CD14-positive monocyte (primary cell): ENCODE measurements around the gene PHOSPHO2. TPM values are rescaled to one million over a fixed set of nuclear protein-coding genes. Genes with fewer than 3 reads are reported as not detected.
A peak's percentile ranks its signal among the peaks of the same experiment; 100 is the strongest.

Source experiments
- DNase-seq, 3 donors: peaks; one replicate each; pipeline ENCODE4 v3.0.0-alpha.2; 2011 to 2022
- H2AFZ ChIP-seq: 2 replicates; pipeline ENCODE4 v1.6.0; 2012; ENCODE audit warnings: mild to moderate bottlenecking, low read depth, low read length, inconsistent platforms; ENCODE audit not compliant: insufficient read depth, poor library complexity, severe bottlenecking
- H3K27ac ChIP-seq, 2 donors: 1 replicate in 1 of 2; 2 replicates in 1 of 2; pipeline ENCODE4 v1.5.1; 2012 to 2013; ENCODE audit warnings: low read length in 2 of 2, control low read depth in 1 of 2, inconsistent platforms in 1 of 2, low read depth in 1 of 2, mild to moderate bottlenecking in 1 of 2
- H3K27me3 ChIP-seq, 2 donors: one replicate each; pipeline versions ENCODE4 v1.6.0 to v1.6.1; 2011 to 2013; ENCODE audit warnings: low read length in 2 of 2; ENCODE audit not compliant: control insufficient read depth in 2 of 2, insufficient read depth in 2 of 2
- H3K36me3 ChIP-seq, 2 donors: replicated peaks in 1 of 2; 1 replicate in 1 of 2; 2 replicates in 1 of 2; pipeline versions ENCODE4 v1.5.1 to v1.6.1; 2012 to 2013; ENCODE audit warnings: low read length in 2 of 2, control low read depth in 1 of 2, inconsistent platforms in 1 of 2, mild to moderate bottlenecking in 1 of 2; ENCODE audit not compliant: insufficient read depth in 2 of 2, control insufficient read depth in 1 of 2
- H3K4me1 ChIP-seq, 2 donors: 1 replicate in 1 of 2; 2 replicates in 1 of 2; pipeline versions ENCODE4 v1.5.1 to v1.6.1; 2012 to 2013; ENCODE audit warnings: low read length in 2 of 2, control low read depth in 1 of 2, inconsistent platforms in 1 of 2, mild to moderate bottlenecking in 1 of 2, moderate library complexity in 1 of 2; ENCODE audit not compliant: insufficient read depth in 2 of 2, control insufficient read depth in 1 of 2
- H3K4me2 ChIP-seq: replicated peaks from 2 replicates; pipeline ENCODE3; 2012; ENCODE audit warnings: low read length, moderate library complexity, mild to moderate bottlenecking; ENCODE audit not compliant: poor library complexity, severe bottlenecking; ENCODE audit errors: extremely low read depth
- H3K4me3 ChIP-seq, 3 experiments: fragments of 200-600 bp in 1 of 3; sonication (generic) in 1 of 3; replicated peaks in 1 of 3; 1 replicate in 2 of 3; 2 replicates in 1 of 3; pipeline ENCODE4 v1.5.1; 2011 to 2013; ENCODE audit warnings: low read length in 3 of 3, mild to moderate bottlenecking in 3 of 3, control low read depth in 2 of 3, low read depth in 2 of 3, inconsistent platforms in 1 of 3, moderate library complexity in 1 of 3
- H3K79me2 ChIP-seq: 2 replicates; pipeline ENCODE4 v1.6.0; 2012; ENCODE audit warnings: mild to moderate bottlenecking, control low read depth, inconsistent platforms, low read length, moderate library complexity; ENCODE audit not compliant: insufficient read depth
- H3K9ac ChIP-seq: 2 replicates; pipeline ENCODE4 v1.6.0; 2017; ENCODE audit warnings: low read length, mild to moderate bottlenecking; ENCODE audit not compliant: insufficient read depth, poor library complexity, severe bottlenecking
- H3K9me3 ChIP-seq, 2 donors: replicated peaks in 1 of 2; 1 replicate in 1 of 2; 2 replicates in 1 of 2; pipeline versions ENCODE4 v1.5.1 to v1.6.1; 2012 to 2013; ENCODE audit warnings: low read length in 2 of 2, control low read depth in 1 of 2; ENCODE audit not compliant: control insufficient read depth in 1 of 2, insufficient read depth in 1 of 2
- H4K20me1 ChIP-seq: 2 replicates; pipeline ENCODE4 v1.6.0; 2012; ENCODE audit warnings: mild to moderate bottlenecking, low read length, control low read depth, moderate library complexity; ENCODE audit not compliant: insufficient read depth
- H3K27ac Mint-ChIP-seq, 7 donors: one replicate each; pipeline ENCODE4 v1.8.0; 2020; ENCODE audit warnings: mild to moderate bottlenecking in 7 of 7, mixed read lengths in 7 of 7, moderate library complexity in 6 of 7, inconsistent platforms in 2 of 7
- H3K27me3 Mint-ChIP-seq, 3 donors: one replicate each; pipeline ENCODE4 v1.8.0; 2021 to 2022; ENCODE audit warnings: low read depth in 3 of 3, mild to moderate bottlenecking in 3 of 3, mixed read lengths in 3 of 3, moderate library complexity in 3 of 3, inconsistent platforms in 1 of 3
- H3K36me3 Mint-ChIP-seq, 2 donors: one replicate each; pipeline ENCODE4 v1.8.0; 2020; ENCODE audit warnings: mixed read lengths in 2 of 2, inconsistent platforms in 1 of 2, mild to moderate bottlenecking in 1 of 2
- H3K4me1 Mint-ChIP-seq: one replicate; pipeline ENCODE4 v1.8.0; 2020; ENCODE audit warnings: mild to moderate bottlenecking, mixed read lengths
- H3K4me3 Mint-ChIP-seq, 2 donors: one replicate each; pipeline ENCODE4 v1.8.0; 2020; ENCODE audit warnings: mild to moderate bottlenecking in 2 of 2, mixed read lengths in 2 of 2, moderate library complexity in 1 of 2
- H3K9me3 Mint-ChIP-seq, 7 donors: one replicate each; pipeline ENCODE4 v1.8.0; 2020 to 2022; ENCODE audit warnings: mixed read lengths in 7 of 7, mild to moderate bottlenecking in 6 of 7, moderate library complexity in 6 of 7, inconsistent platforms in 2 of 7
- CTCF ChIP-seq: fragments of 200-600 bp; IDR thresholded peaks from one replicate; pipeline ENCODE4 v1.8.0; 2022; ENCODE audit warnings: antibody characterized with exemption, mild to moderate bottlenecking
- WGBS: methylation state at CpG from one replicate; pipeline ENCODE4 v1.1.5; 2013; ENCODE audit warnings: missing lambda C conversion rate; ENCODE audit not compliant: insufficient coverage; 5-methylcytosine and 5-hydroxymethylcytosine counted together
- intact Hi-C, 2 donors: fragments of 100-400 bp; cut with micrococcal nuclease; formaldehyde crosslinking; loops; one replicate each; pipeline versions ENCODE4 v1.15.0 to v1.15.1; 2023
- polyA plus RNA-seq, 3 donors: library from polyadenylated mRNA; depleted of rRNA in 1 of 3; unstranded in 2 of 3; stranded (reverse) in 1 of 3; fragments of 300-500 nt in 2 of 3; fragments of >200 nt in 1 of 3; fragmentation: Illumina TruSeq in 2 of 3; gene quantifications; 1 replicate in 2 of 3; 2 replicates in 1 of 3; pipeline ENCODE4 v1.2.3, GENCODE V29; 2012 to 2021

PHOSPHO2 gene
- polyA plus RNA-seq, 3 donors: 0.53 to 1.2 (median 0.74) TPM

- peaks cover 7 to 11% (median 7%) of the 10 kb centered on the region in 3 donors for H3K27me3 Mint-ChIP-seq
- no peak for DNase-seq
- no peak overlapping the region for H3K4me2 ChIP-seq
- peak overlapping the region in 1 of 2 donors; percentile 12 for H3K4me3 Mint-ChIP-seq
- H2AFZ ChIP-seq: no peak overlapping the region
- no peak for TF ChIP-seq CTCF
- H3K36me3 ChIP-seq: no peaks in the 10 kb centered on the region
- H3K4me3 ChIP-seq: no peak overlapping the region
- peaks cover 19 to 43% (median 22%) of the 10 kb centered on the region in 7 donors for H3K9me3 Mint-ChIP-seq
- no peak overlapping the region for H3K9ac ChIP-seq
- H3K4me1 ChIP-seq: peaks cover 14 to 16% of the 10 kb centered on the region in 2 donors
- intact Hi-C loops: loop anchor here (10.0 kb wide), 1 partner anchor 106 kb away; the partner anchor contains the start of gene PPIG (in 2 of the 2)
- no peaks in the 10 kb centered on the region for H3K36me3 Mint-ChIP-seq
- no peak overlapping the region for H3K27ac ChIP-seq
- H3K4me1 Mint-ChIP-seq: peaks cover 11% of the 10 kb centered on the region
- H3K9me3 ChIP-seq: peaks cover 0 to 9% of the 10 kb centered on the region in 2 donors
- peaks cover 0 to 2% of the 10 kb centered on the region in 2 donors for H3K27me3 ChIP-seq
- WGBS: no CpG with 5 or more reads among the region's 1 CpG
- no peaks in the 10 kb centered on the region for H3K79me2 ChIP-seq
- no peaks in the 10 kb centered on the region for H4K20me1 ChIP-seq
- no peak overlapping the region for H3K27ac Mint-ChIP-seq
These were observed 3.3 kb upstream of the PHOSPHO2 start for GRCh38 chr2:169690958-169691357.

- Histone ChIP-seq H3K4me1 (peaks cover 14 to 16% of the 10 kb centered on the region in 2 donors), H3K4me3 (no peak overlapping the region), H3K4me2 (no peak overlapping the region), H3K79me2 (no peaks in the 10 kb centered on the region), H2AFZ (no peak overlapping the region), H3K9ac (no peak overlapping the region), H3K36me3 (no peaks in the 10 kb centered on the region), H3K27ac (no peak overlapping the region), H3K27me3 (peaks cover 0 to 2% of the 10 kb centered on the region in 2 donors), H3K9me3 (peaks cover 0 to 3% of the 10 kb centered on the region in 2 donors), H4K20me1 (no peaks in the 10 kb centered on the region)
- Mint-ChIP-seq H3K9me3 (peaks cover 10 to 30% (median 14%) of the 10 kb centered on the region in 7 donors), H3K27me3 (peaks cover 7 to 11% (median 7%) of the 10 kb centered on the region in 3 donors), H3K36me3 (no peaks in the 10 kb centered on the region), H3K27ac (peak overlapping the region in 2 of 7 donors; percentile 80 to 98), H3K4me1 (peaks cover 11% of the 10 kb centered on the region), H3K4me3 (no peak overlapping the region)
- DNase-seq: no peak
- intact Hi-C loops: loop anchor here (10.0 kb wide), 1 partner anchor 108 kb away; the partner anchor contains the start of gene PPIG (in 2 of the 2)
- WGBS: 100% methylated on average over 1 of the region's 3 CpGs
- no peak for TF ChIP-seq CTCF
These were observed 1.6 kb upstream of the PHOSPHO2 start for GRCh38 chr2:169692718-169693117.
